ENCODE data around the gene RECK. TPM values are rescaled to one million over a fixed set of nuclear protein-coding genes. Genes with fewer than 3 reads are reported as not detected.
"Not testable (repeated sequence)": the region's sequence is repeated elsewhere in the genome, so short reads cannot be mapped to it uniquely, and the experiment has no call there.

RECK gene
- total and polyA plus RNA-seq, 2 experiments from 2014 or later = 8.1 to 11.6 TPM

DNA sequence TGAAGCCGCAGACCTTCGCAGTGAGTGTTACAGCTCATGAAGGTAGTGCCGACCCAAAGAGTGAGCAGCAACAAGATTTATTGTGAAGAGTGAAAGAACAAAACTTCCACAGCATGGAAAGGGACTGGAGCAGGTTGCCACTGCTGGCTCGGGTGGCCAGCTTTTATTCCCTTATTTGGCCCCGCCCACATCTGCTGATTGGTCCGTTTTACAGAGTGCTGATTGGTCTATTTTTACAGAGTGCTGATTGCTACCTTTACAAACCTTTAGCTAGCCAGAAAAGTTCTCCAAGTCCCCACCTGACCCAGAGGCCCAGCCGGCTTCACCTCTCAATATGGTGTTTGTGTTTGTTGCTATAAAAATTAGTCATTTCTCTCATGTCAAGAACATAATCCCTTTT is 49.7 kb downstream of the RECK start:
- no peaks in the 10 kb centered on the region for H3K27me3 ChIP-seq (ENCODE audit: insufficient read depth)

GRCh38 chr9:36087054-36087453 is 50.3 kb downstream of the RECK start:
- not testable (repeated sequence) for H3K36me3 ChIP-seq (ENCODE audit: insufficient read depth); H3K27ac ChIP-seq (ENCODE audit: low read depth); H3K27ac Mint-ChIP-seq; H3K9me2 ChIP-seq (ENCODE audit: insufficient read depth); H3K27me3 ChIP-seq (ENCODE audit: insufficient read depth); ATAC-seq; H3K4me2 ChIP-seq; H3K4me3 ChIP-seq; H3K79me2 ChIP-seq (replicated peaks; ENCODE audit: insufficient read depth); H4K20me1 ChIP-seq (replicated peaks; ENCODE audit: insufficient read depth); H3K4me1 ChIP-seq (ENCODE audit: insufficient read depth); H3F3A ChIP-seq (replicated peaks; ENCODE audit: low read depth); H2AFZ ChIP-seq; DNase-seq (ENCODE audit: low spot score); H3K4me3 Mint-ChIP-seq; H3K27me3 Mint-ChIP-seq (ENCODE audit: insufficient read depth, low read depth, poor library complexity)
- Mint-ChIP-seq H3K9me3 (peaks cover 14% of the 10 kb centered on the region; the same call in 2 of the 3 replicates), H3K4me1 (peaks cover 12% of the 10 kb centered on the region), H3K36me3 (ENCODE audit: low read depth) (peaks cover 25% of the 10 kb centered on the region)

More for the DNA sequence above, 49.7 kb downstream of the RECK start:
- Histone ChIP-seq H3K4me2 (no peak overlapping the region), H3F3A (replicated peaks; ENCODE audit: low read depth) (no peaks in the 10 kb centered on the region; the same call in 1 of the 2 replicates), H3K79me2 (replicated peaks; ENCODE audit: insufficient read depth) (no peaks in the 10 kb centered on the region), H3K9me2 (ENCODE audit: insufficient read depth) (no peaks in the 10 kb centered on the region), H2AFZ (no peak overlapping the region), H3K4me1 (ENCODE audit: insufficient read depth) (peaks cover 3% of the 10 kb centered on the region; the same call in 1 of the 2 replicates), H4K20me1 (replicated peaks; ENCODE audit: insufficient read depth) (no peaks in the 10 kb centered on the region), H3K27ac (ENCODE audit: low read depth) (no peak overlapping the region), H3K36me3 (ENCODE audit: insufficient read depth) (peaks cover 7% of the 10 kb centered on the region; the same call in 1 of the 2 replicates), H3K4me3 (no peak overlapping the region)
- ATAC-seq (no peak), DNase-seq (ENCODE audit: low spot score) (no peak)
- Mint-ChIP-seq H3K27me3 (ENCODE audit: insufficient read depth, low read depth, poor library complexity) (peaks cover 1% of the 10 kb centered on the region), H3K9me3 (peaks cover 14% of the 10 kb centered on the region; the same call in 2 of the 3 replicates), H3K4me1 (peaks cover 7% of the 10 kb centered on the region; the same call in 2 of the 3 replicates), H3K4me3 (no peak overlapping the region), H3K36me3 (ENCODE audit: low read depth) (peaks cover 25% of the 10 kb centered on the region), H3K27ac (no peak overlapping the region)
- TF ChIP-seq NANOG (IDR thresholded peaks at IDR 0.05; ENCODE audit: borderline replicate concordance) (no peak), ZNF462 (CRISPR knock-in tag; IDR thresholded peaks at IDR 0.05) (no peak), EZH2phosphoT487 (IDR thresholded peaks at IDR 0.05; ENCODE audit: unreplicated experiment) (no peak), STAT1 (IDR thresholded peaks at IDR 0.05; ENCODE audit: unreplicated experiment) (no peak)
